ENCODE results near the gene PRKCQ.

Gene PRKCQ

DNA sequence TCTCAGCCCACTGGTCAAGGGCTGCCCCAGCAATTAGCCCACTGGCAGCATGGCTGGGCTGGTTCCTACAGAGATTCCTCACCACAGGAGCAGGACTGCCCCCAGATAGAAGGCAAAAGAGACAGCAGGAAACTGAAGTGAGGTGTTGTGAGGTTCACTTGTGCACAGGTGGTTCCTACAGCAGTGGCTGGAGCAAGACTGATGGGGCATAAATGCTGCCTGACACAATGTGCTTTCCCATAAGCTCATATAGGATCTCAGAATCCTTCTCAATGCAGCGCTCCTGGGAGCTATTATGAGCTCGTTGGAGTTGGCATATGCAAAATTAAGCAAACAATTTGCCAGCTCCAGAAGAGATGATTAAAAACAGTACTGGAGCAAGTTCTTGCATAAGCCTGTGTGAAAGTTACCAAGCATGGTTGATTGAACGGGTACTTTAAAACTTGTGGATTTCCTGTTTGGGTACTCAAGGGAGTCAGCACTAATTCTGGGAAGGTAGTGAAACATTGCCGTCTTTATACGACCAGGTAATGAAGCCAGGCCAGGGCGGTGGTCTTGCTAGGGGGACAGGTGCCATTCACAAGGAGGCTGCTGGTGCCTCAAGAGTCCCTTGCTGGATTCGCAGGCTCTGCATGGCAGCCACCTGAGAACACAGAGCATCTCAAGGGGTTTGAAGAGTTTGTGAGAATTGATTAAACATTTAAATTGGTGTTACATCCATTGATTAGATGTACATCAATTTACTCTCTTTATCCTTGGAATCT lies 20.3 kb upstream of the PRKCQ start:
- Histone ChIP-seq H3K27ac (ENCODE audit: low read depth, low read length) (no peak overlapping the region), H3K9me2 (replicated peaks; ENCODE audit: insufficient read depth, low read length) (no peaks in the 10 kb centered on the region), H3K4me2 (ENCODE audit: low read depth, low read length, poor library complexity, severe bottlenecking) (no peak overlapping the region), H3K27me3 (ENCODE audit: low read length) (no peaks in the 10 kb centered on the region), H3K9me3 (ENCODE audit: insufficient read depth, low read length) (no peaks in the 10 kb centered on the region), H4K20me1 (ENCODE audit: low read depth, low read length) (no peaks in the 10 kb centered on the region), H3F3A (ENCODE audit: insufficient read depth) (no peaks in the 10 kb centered on the region), H3K9ac (ENCODE audit: low read length) (no peak overlapping the region), H2AFZ (ENCODE audit: low read depth, low read length, severe bottlenecking) (no peak overlapping the region), H3K4me3 (ENCODE audit: insufficient read depth, low read length, poor library complexity, severe bottlenecking) (no peak overlapping the region), H3K36me3 (ENCODE audit: low read length) (no peaks in the 10 kb centered on the region), H3K79me2 (ENCODE audit: insufficient read depth, low read length) (no peaks in the 10 kb centered on the region)
- no peak for TF ChIP-seq EZH2phosphoT487 (conservative IDR thresholded peaks at IDR 0.05; ENCODE audit: low read length)
- TF ChIP-seq, protein P1, sequence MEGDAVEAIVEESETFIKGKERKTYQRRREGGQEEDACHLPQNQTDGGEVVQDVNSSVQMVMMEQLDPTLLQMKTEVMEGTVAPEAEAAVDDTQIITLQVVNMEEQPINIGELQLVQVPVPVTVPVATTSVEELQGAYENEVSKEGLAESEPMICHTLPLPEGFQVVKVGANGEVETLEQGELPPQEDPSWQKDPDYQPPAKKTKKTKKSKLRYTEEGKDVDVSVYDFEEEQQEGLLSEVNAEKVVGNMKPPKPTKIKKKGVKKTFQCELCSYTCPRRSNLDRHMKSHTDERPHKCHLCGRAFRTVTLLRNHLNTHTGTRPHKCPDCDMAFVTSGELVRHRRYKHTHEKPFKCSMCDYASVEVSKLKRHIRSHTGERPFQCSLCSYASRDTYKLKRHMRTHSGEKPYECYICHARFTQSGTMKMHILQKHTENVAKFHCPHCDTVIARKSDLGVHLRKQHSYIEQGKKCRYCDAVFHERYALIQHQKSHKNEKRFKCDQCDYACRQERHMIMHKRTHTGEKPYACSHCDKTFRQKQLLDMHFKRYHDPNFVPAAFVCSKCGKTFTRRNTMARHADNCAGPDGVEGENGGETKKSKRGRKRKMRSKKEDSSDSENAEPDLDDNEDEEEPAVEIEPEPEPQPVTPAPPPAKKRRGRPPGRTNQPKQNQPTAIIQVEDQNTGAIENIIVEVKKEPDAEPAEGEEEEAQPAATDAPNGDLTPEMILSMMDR (IDR thresholded peaks at IDR 0.05; ENCODE audit: insufficient read depth, low read length, poor library complexity, severe bottlenecking) = no peak

DNA sequence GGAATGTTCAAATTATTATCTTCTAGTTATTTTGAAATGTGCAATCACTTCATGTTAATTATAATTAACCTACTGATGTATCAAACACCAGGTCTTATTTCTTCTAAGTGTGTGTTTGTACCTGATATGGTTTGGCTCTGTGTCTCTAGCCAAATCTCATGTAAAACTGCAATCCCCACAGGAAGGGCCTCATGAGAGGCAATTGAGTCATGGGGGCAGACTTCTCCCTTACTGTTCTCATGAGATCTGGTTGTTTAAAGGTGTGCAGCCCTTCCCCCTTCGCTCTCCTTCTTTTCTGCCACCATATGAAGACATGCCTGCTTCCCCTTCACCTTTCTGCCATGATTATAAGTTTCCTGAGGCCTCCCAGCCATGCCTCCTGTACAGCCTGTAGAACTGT lies 18.6 kb upstream of the PRKCQ start:
- Histone ChIP-seq H3K36me3 (ENCODE audit: low read length) (no peaks in the 10 kb centered on the region), H2AFZ (ENCODE audit: low read depth, low read length, severe bottlenecking) (no peak overlapping the region), H3K27me3 (ENCODE audit: low read length) (no peaks in the 10 kb centered on the region), H3F3A (ENCODE audit: insufficient read depth) (no peaks in the 10 kb centered on the region), H4K20me1 (ENCODE audit: low read depth, low read length) (no peaks in the 10 kb centered on the region), H3K9me3 (ENCODE audit: insufficient read depth, low read length) (no peaks in the 10 kb centered on the region), H3K4me3 (ENCODE audit: insufficient read depth, low read length, poor library complexity, severe bottlenecking) (no peak overlapping the region), H3K4me2 (ENCODE audit: low read depth, low read length, poor library complexity, severe bottlenecking) (no peak overlapping the region), H3K9ac (ENCODE audit: low read length) (no peak overlapping the region), H3K79me2 (ENCODE audit: insufficient read depth, low read length) (no peaks in the 10 kb centered on the region), H3K27ac (ENCODE audit: low read depth, low read length) (no peak overlapping the region), H3K9me2 (replicated peaks; ENCODE audit: insufficient read depth, low read length) (no peaks in the 10 kb centered on the region)
- TF ChIP-seq, protein P1 (IDR thresholded peaks at IDR 0.05; ENCODE audit: insufficient read depth, low read length, poor library complexity, severe bottlenecking) = no peak
- no peak for TF ChIP-seq EZH2phosphoT487 (conservative IDR thresholded peaks at IDR 0.05; ENCODE audit: low read length)

DNA sequence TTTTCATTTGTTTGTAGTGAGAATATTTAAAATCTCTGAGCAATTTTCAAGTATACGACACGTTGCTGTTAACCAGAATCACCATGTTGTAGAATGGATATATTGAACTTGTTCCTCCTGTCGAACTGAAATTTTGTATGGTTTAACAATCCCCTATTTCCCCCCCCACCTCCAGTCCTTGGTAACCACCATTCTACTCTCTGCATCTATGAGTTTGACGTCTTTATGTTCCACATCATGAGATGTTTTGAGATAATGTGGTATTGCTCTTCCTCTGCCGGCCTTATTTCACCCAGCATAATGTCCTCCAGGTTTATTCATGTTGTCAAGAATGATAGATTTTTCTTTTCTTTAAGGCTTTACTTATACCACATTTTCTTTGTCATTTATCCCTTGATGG lies 17.4 kb upstream of the PRKCQ start:
- Histone ChIP-seq H3K79me2 (ENCODE audit: insufficient read depth, low read length) (no peaks in the 10 kb centered on the region), H3K9ac (ENCODE audit: low read length) (no peak overlapping the region), H3K4me2 (ENCODE audit: low read depth, low read length, poor library complexity, severe bottlenecking) (no peak overlapping the region), H3K9me2 (replicated peaks; ENCODE audit: insufficient read depth, low read length) (no peaks in the 10 kb centered on the region), H4K20me1 (ENCODE audit: low read depth, low read length) (no peaks in the 10 kb centered on the region), H3F3A (ENCODE audit: insufficient read depth) (no peaks in the 10 kb centered on the region), H2AFZ (ENCODE audit: low read depth, low read length, severe bottlenecking) (no peak overlapping the region), H3K4me3 (ENCODE audit: insufficient read depth, low read length, poor library complexity, severe bottlenecking) (no peak overlapping the region), H3K27ac (ENCODE audit: low read depth, low read length) (no peak overlapping the region), H3K36me3 (ENCODE audit: low read length) (no peaks in the 10 kb centered on the region), H3K27me3 (ENCODE audit: low read length) (no peaks in the 10 kb centered on the region), H3K9me3 (ENCODE audit: insufficient read depth, low read length) (no peaks in the 10 kb centered on the region)
- TF ChIP-seq, protein P1 (IDR thresholded peaks at IDR 0.05; ENCODE audit: insufficient read depth, low read length, poor library complexity, severe bottlenecking) = no peak
- no peak for TF ChIP-seq EZH2phosphoT487 (conservative IDR thresholded peaks at IDR 0.05; ENCODE audit: low read length)
